HFF-Myc (cell line): ENCODE data around the gene DAO.

Experiments used
- DNase-seq: peaks from one replicate; pipeline ENCODE4 v3.0.0-alpha.2; 2011; ENCODE audit warnings: low read depth; ENCODE audit errors: extremely low read depth
- H3K4me3 ChIP-seq: replicated peaks from 2 replicates; pipeline ENCODE4 v1.5.1; 2011; ENCODE audit warnings: low read depth, mild to moderate bottlenecking, control low read depth, low read length
- CTCF ChIP-seq: IDR thresholded peaks from 2 replicates; pipeline ENCODE4 v1.5.1; 2012; ENCODE audit warnings: mild to moderate bottlenecking, low read depth, low read length, control low read depth; ENCODE audit errors: missing control alignments

The DAO gene

DNA sequence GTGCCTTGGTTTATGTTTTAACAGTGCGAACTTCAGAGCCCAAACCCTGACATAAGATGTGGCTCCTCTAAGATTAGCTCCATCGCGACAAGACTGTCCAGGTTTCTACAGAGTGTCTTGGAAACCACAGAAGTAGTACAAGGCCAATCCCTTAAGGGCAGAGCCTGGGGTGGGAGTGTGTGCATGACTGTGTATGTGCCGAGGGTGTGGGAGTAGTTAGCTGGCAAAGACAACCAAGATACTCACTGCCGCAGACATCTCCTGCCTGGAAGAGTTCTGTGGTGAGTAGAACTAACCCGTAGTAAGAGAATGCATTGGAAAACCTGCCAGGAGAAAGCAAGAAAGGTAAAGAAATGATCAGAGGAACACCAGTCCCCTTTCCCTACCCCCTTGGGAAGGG is 54.1 kb downstream of the DAO start:
- DNase-seq = no peak
- no peak overlapping the region for H3K4me3 ChIP-seq
- no peak for TF ChIP-seq CTCF

- TF ChIP-seq CTCF = no peak
- no peak for DNase-seq
- H3K4me3 ChIP-seq = no peak overlapping the region
Observed at GRCh38 chr12:108935159-108935763, 55.4 kb downstream of the DAO start.

DNA sequence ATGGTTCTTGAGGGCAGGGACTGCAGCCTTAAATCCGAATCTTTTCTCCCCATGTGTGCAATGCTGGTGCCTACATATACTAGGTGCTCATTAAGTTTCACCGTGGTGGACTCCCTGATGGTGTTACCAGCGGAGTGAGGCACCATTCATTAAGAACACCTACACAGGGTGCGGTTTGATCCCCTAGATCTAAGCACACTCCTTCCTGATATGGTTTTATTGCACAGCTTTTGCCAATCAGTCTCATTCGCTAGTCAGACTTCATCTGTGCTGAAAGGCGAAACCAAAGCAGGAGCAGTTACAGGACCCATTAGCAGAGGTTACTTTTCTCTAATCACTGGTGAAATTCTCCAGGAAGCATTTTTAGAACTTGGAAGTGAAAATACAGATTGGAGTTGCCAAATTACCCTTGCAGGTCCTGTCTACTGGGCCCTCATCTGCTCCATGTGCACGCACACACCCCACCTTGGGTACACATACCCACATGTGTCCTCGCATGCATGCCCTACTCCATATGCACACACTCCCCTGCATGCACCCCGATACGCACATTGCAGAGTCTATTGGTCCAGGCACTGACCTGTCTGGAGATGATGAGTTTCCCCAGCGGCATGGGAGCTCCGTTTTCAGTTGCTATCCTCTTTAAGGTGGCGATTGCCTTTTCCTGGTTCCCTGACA is 58.5 kb downstream of the DAO start:
- H3K4me3 ChIP-seq = no peak overlapping the region
- no peak for DNase-seq
- TF ChIP-seq CTCF = no peak

GRCh38 chr12:108939594-108939993 is 59.7 kb downstream of the DAO start:
- no peak for DNase-seq
- H3K4me3 ChIP-seq = no peak overlapping the region
- TF ChIP-seq CTCF = no peak

DNA sequence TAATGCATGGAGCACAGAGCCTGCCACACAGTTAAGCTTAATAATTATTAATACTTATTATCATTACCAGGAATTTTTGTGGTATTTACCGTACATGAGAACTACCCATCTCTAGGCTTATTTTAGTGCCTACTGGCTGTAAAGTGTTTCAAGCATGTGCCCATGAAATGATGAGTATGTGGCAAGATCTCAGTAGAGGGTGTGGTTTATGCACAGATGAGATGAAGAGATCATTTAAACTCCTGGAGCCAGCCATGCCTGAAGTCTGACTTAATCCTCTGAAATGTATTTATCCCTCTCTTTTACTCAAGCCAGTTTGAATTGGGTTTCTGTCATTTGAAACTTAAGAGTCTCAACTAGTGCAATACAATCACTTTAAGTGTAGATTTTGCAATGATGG is 60.2 kb downstream of the DAO start:
- no peak for TF ChIP-seq CTCF
- DNase-seq = no peak
- no peak overlapping the region for H3K4me3 ChIP-seq

- no peak for TF ChIP-seq CTCF
- H3K4me3 ChIP-seq = no peak overlapping the region
- no peak for DNase-seq
Observed at GRCh38 chr12:108947097-108947496, 67.2 kb downstream of the DAO start.
